Fibroblast of skin of scalp (primary cell): ENCODE measurements around the gene HECW1.
A peak's percentile ranks its signal among the peaks of the same experiment; 100 is the strongest.

ENCODE experiments used
- DNase-seq: peaks from one replicate; pipeline ENCODE4 v3.0.0-alpha.2; 2013

The HECW1 gene

GRCh38 chr7:43511769-43512515 is 399.5 kb downstream of the HECW1 start:
- DNase-seq = no peak

- DNase-seq = peak; percentile 37
Observed at GRCh38 chr7:43513251-43513650, 400.8 kb downstream of the HECW1 start.

- peak; percentile 43 for DNase-seq
Observed at GRCh38 chr7:43516581-43517342, 404.3 kb downstream of the HECW1 start.

- no peak for DNase-seq
Observed at GRCh38 chr7:43517464-43517863, 405.0 kb downstream of the HECW1 start.

GRCh38 chr7:43520201-43520600 is 407.8 kb downstream of the HECW1 start:
- no peak for DNase-seq

- peak; percentile 88 for DNase-seq
Observed at GRCh38 chr7:43522406-43523156, 410.1 kb downstream of the HECW1 start.

- no peak for DNase-seq
Observed at GRCh38 chr7:43528576-43529354, 416.3 kb downstream of the HECW1 start.

GRCh38 chr7:43530553-43531410 is 418.3 kb downstream of the HECW1 start:
- DNase-seq = no peak

- no peak for DNase-seq
Observed at GRCh38 chr7:43531700-43532099, 419.3 kb downstream of the HECW1 start.

GRCh38 chr7:43533801-43534479 is 421.5 kb downstream of the HECW1 start:
- DNase-seq = peak; percentile 74

GRCh38 chr7:43535031-43535451 is 422.6 kb downstream of the HECW1 start:
- peak; percentile 82 for DNase-seq

GRCh38 chr7:43535810-43536585 is 423.6 kb downstream of the HECW1 start:
- peak; percentile 97 for DNase-seq

- no peak for DNase-seq
Observed at GRCh38 chr7:43536773-43537172, 424.3 kb downstream of the HECW1 start.

GRCh38 chr7:43537765-43538403 is 425.4 kb downstream of the HECW1 start:
- peak; percentile 43 for DNase-seq

- DNase-seq = no peak
Observed at GRCh38 chr7:43538404-43538771, 425.9 kb downstream of the HECW1 start.

- DNase-seq = no peak
Observed at GRCh38 chr7:43540471-43540870, 428.0 kb downstream of the HECW1 start.

- no peak for DNase-seq
Observed at GRCh38 chr7:43542716-43543115, 430.3 kb downstream of the HECW1 start.

- DNase-seq = no peak
Observed at GRCh38 chr7:43546231-43546630, 433.8 kb downstream of the HECW1 start.

- DNase-seq = no peak
Observed at GRCh38 chr7:43550427-43550826, 438.0 kb downstream of the HECW1 start.

GRCh38 chr7:43552122-43552521 is 439.7 kb downstream of the HECW1 start:
- no peak for DNase-seq
